Fibroblast of mammary gland (primary cell): ENCODE measurements around the gene TMTC2.
A peak's percentile ranks its signal among the peaks of the same experiment; 100 is the strongest.
"Not testable (repeated sequence)": the region's sequence is repeated elsewhere in the genome, so short reads cannot be mapped to it uniquely, and the experiment has no call there.

Experiments
- DNase-seq: peaks from one replicate; pipeline ENCODE4 v3.0.0-alpha.2; 2010; ENCODE audit warnings: low read depth
- H3K4me3 ChIP-seq: 2 replicates; pipeline ENCODE4 v1.5.1; 2011; ENCODE audit warnings: low read depth, mild to moderate bottlenecking, low read length, moderate library complexity; ENCODE audit not compliant: control insufficient read depth
- TF ChIP-seq, protein P1 (sequence below): conservative IDR thresholded peaks from 2 replicates; pipeline ENCODE4 v1.5.1; 2011; ENCODE audit warnings: low read depth, low read length, inconsistent platforms; ENCODE audit not compliant: control insufficient read depth, insufficient read depth

The TMTC2 gene

GRCh38 chr12:82756303-82756702 lies 69.6 kb downstream of the TMTC2 start:
- TF ChIP-seq, protein P1, sequence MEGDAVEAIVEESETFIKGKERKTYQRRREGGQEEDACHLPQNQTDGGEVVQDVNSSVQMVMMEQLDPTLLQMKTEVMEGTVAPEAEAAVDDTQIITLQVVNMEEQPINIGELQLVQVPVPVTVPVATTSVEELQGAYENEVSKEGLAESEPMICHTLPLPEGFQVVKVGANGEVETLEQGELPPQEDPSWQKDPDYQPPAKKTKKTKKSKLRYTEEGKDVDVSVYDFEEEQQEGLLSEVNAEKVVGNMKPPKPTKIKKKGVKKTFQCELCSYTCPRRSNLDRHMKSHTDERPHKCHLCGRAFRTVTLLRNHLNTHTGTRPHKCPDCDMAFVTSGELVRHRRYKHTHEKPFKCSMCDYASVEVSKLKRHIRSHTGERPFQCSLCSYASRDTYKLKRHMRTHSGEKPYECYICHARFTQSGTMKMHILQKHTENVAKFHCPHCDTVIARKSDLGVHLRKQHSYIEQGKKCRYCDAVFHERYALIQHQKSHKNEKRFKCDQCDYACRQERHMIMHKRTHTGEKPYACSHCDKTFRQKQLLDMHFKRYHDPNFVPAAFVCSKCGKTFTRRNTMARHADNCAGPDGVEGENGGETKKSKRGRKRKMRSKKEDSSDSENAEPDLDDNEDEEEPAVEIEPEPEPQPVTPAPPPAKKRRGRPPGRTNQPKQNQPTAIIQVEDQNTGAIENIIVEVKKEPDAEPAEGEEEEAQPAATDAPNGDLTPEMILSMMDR = no peak
- no peak overlapping the region for H3K4me3 ChIP-seq
- DNase-seq = no peak

GRCh38 chr12:82757059-82757458 lies 70.4 kb downstream of the TMTC2 start:
- DNase-seq = peak; percentile 40
- TF ChIP-seq, protein P1 = no peak
- no peak overlapping the region for H3K4me3 ChIP-seq

DNA sequence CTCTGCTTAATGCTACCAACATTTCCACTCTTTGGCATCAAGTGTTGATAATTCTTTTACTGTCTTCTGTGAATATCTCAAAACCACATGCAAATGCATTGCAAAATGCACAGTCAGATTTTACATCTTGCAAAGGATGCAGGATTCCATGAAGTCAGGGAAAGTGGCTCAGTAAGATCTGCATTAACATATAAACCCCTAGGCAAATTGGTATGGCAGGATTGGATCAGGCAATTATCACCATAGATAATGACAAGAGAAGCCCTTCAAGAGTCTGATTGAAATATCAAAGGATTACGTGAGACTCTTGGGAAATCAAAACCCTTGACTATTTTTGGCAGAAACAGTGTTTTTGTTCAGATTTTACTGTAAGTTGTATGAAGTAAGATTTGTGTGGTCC lies 71.0 kb downstream of the TMTC2 start:
- no peak overlapping the region for H3K4me3 ChIP-seq
- no peak for DNase-seq
- TF ChIP-seq, protein P1 = no peak

- H3K4me3 ChIP-seq = no peak overlapping the region
- no peak for DNase-seq
- TF ChIP-seq, protein P1 = no peak
Measured at GRCh38 chr12:82758749-82759330, 72.1 kb downstream of the TMTC2 start.

DNA sequence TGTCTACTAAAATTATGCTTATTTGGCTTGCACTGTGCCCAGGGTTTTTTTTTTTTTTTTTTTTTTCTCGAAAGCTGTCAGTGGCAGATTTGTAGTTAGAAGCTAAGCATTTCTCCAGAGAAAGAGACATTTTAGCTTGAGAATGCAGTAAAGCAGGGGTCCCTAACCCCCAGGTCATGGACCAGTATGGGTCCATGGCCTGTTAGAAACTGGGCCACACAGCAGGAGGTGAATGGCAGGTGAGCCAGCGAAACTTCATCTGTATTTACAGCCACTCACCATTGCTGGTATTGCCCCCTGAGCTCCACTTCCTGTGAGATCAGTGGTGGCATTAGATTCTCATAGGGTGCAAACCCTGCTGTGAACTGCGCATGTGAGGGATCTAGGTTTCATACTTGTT lies 73.7 kb downstream of the TMTC2 start:
- no peak for DNase-seq
- no peak overlapping the region for H3K4me3 ChIP-seq
- TF ChIP-seq, protein P1 = no peak

DNA sequence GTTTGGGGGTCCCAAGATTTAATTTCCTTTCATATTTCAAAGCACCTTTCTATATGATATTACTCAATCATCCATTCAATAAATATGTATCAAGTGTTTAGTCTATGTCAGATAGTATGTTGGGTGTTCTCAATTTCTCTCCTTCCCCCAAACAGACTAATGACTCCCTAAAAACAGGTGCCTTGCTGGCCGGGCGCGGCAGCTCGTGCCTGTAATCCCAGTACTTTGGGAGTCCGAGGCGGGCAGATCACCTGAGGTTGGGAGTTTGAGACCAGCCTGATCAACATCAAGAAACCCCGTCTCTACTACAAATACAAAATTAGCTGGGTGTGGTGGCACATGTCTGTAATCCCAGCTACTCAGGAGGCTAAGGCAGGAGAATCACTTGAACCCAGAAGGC lies 78.5 kb downstream of the TMTC2 start:
- DNase-seq, H3K4me3 ChIP-seq: not testable (repeated sequence)

DNA sequence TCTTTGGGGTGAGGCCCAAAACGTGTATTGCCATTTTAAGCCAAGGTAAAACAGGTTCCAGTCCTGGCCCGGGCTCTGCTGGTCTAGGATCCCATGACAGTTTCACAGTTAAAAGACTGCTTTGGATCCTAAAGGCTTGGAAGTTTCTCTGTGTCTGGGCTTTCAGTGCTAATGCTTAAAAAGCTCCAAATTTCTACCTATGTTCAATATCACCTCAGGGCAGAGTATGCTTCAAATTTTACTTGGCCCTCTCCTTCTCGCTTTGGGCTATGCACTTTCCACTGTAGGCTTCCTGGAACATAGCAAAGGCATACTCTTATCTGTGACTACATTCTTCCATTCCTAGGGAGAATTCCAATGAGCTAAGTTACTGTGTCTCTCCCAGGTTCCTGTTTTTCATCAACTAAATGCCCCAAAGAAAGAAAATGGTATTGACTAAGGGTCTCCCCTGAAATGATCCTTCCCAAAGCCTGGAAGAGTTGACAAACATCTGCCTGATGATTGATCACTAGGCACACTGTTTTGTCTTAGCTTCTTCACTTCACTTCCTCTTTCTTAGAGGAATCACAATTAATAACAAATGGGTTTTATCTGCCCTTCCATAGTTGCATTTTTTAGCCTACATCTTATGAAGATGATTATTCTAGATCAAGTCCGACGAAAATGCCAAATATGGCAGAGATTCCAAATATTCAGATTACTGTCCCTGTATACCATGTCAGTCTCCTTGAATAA lies 79.4 kb downstream of the TMTC2 start:
- no peak for DNase-seq
- TF ChIP-seq, protein P1 = no peak
- H3K4me3 ChIP-seq = no peak overlapping the region
